Left ventricle myocardium superior (tissue), 1 donor: ENCODE data around the gene PRDM1. TPM values are rescaled to one million over a fixed set of nuclear protein-coding genes. Genes with fewer than 3 reads are reported as not detected.

Experiments used
- ATAC-seq: fragments of 200-7000 bp; cut with Tn5 transposase; one replicate; pipeline ENCODE4 v1.9.1; 2020; ENCODE audit warnings: mild to moderate bottlenecking, moderate library complexity
- DNase-seq: peaks from one replicate; pipeline ENCODE4 v3.0.0-alpha.2; 2020
- intact Hi-C: fragments of 100-400 bp; cut with micrococcal nuclease; formaldehyde crosslinking; loops from one replicate; pipeline ENCODE4 v1.11.0; 2022
- total RNA-seq: library from RNA; stranded (reverse); fragmentation: NEBNext Ultra II Directional; extraction: Animal tissue kit (Norgen Biotek cat#: 25700); gene quantifications from one replicate; pipeline ENCODE4 v1.2.1, GENCODE V29; 2021
- donor health status: DM: no; HTN: yes; CAD: no; lungs with severe emphysema.

PRDM1 gene
- total RNA-seq, 1 donor from 2014 or later = 1.7 TPM

DNA sequence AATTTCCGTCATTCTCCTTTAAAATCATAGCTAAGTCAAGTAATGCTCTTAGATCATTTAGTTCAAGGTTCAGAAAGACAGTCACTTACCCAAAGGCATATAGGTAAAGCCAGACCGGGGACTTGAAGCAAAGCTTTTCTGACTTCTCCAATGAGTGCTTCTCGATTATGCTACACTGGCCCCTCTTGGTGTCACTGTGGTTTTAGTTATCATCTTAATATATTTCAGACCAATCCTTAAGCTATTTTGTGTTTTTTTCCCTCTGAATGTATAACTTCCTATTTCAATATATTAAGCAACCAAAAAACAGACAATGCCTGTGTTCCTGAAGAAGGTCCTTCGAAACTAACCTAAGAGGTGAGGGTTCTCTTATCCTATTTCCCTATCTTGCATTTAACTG lies 3.9 kb downstream of the PRDM1 start:
- no peak for DNase-seq
- ATAC-seq = no peak
- intact Hi-C loops = no loop called here

DNA sequence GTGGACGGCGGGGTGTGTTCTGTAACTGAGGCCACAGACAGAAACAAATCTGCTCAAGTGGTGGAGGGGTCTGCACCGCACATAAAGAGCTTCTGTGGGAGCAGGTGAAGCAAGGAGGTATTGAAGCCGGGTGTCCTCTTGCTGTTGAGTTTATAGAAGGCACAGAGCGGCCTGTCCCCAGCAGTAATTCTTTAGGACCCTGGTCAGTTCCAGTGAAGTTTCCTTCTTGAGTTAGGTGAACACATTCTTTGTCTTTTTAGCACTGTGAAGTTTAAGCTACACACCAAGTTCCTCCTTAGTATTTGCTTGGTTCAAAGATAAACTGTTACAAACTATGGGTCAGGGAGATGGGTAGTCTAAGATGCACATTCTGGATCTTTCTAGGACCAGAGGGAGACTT lies 6.1 kb downstream of the PRDM1 start:
- no peak for ATAC-seq
- intact Hi-C loops = no loop called here

GRCh38 chr6:106094261-106094963 lies 8.3 kb downstream of the PRDM1 start:
- no peak for DNase-seq
- intact Hi-C loops = no loop called here
- no peak for ATAC-seq

More for the DNA sequence above, 6.1 kb downstream of the PRDM1 start:
- no peak for DNase-seq

GRCh38 chr6:106094964-106095335 lies 8.8 kb downstream of the PRDM1 start:
- DNase-seq (no peak), ATAC-seq (no peak)
- intact Hi-C loops = no loop called here

- ATAC-seq (peak; percentile 61), DNase-seq (no peak)
- intact Hi-C loops = no loop called here
Measured at GRCh38 chr6:106097411-106098231, 11.5 kb downstream of the PRDM1 start.

DNA sequence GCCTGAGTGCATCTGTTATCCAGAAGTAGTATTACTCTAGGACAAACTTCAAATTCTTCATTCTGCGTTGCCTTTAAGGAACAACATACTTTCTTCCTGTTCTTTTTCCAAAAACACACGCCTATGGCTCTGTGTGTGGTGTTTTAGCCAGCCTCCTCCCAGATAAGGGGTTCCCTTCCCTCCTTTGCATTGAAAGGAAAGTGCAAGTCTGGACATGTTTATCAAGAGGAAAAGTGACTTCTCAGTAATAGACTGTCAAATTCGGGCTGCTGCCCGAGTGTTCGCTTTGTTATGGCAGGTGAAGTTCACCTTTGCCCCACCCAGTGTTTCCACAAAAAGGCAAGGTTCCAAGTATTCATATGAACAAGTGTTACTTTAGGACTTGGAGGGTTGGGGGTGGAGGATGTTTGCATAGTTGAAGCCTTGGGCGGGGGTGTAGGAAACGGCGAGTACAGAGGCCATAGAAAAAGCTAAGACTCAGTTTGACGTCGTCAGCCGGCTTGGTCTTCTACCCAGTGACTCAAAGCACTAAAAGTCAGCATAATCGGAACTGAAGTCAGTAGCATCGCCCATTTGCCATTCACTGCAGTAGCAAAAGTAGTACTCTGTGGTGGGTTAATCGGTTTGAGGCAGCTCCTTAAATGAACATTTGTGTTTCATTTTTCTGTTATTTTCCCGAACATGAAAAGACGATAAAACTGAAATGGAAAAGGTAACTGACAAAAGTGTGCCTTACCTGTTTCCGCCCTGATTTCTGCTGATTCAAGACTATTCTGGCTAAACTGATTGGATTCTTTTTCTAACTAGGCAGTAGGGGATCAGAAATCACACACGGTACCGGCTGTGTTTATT lies 12.5 kb downstream of the PRDM1 start:
- intact Hi-C loops = no loop called here
- DNase-seq (no peak), ATAC-seq (peak; percentile 69)

DNA sequence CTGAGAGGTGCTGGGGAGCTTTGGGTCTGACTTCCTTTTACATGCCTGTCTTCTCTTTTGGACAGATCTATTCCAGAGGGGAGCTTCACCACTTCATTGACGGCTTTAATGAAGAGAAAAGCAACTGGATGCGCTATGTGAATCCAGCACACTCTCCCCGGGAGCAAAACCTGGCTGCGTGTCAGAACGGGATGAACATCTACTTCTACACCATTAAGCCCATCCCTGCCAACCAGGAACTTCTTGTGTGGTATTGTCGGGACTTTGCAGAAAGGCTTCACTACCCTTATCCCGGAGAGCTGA lies 13.1 kb downstream of the PRDM1 start:
- no peak for DNase-seq
- no peak for ATAC-seq
- intact Hi-C loops = no loop called here

- ATAC-seq = no peak
- DNase-seq = no peak
Measured at GRCh38 chr6:106100755-106101154, 14.6 kb downstream of the PRDM1 start.

DNA sequence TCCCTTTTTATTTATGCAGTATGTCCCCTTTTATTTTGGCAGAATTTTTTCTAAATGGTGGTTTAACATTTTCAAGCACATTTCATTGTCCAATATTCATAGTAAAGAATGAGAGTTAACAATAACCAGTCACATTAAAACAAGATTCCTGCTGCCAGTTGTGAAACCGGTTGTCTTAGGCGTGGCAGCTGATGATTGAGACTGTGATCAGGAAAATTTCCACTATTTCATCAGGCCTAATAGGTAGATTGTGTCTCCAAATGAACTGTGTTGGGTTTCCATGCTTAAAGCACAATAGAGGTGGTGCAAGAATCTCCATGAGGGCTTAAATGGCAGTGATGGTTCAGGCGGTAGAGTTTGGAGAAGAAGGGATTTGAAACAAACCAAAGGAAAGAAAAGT lies 15.3 kb downstream of the PRDM1 start:
- no peak for DNase-seq
- ATAC-seq = no peak
- intact Hi-C loops = no loop called here

More at GRCh38 chr6:106100755-106101154, 14.6 kb downstream of the PRDM1 start:
- intact Hi-C loops = no loop called here

DNA sequence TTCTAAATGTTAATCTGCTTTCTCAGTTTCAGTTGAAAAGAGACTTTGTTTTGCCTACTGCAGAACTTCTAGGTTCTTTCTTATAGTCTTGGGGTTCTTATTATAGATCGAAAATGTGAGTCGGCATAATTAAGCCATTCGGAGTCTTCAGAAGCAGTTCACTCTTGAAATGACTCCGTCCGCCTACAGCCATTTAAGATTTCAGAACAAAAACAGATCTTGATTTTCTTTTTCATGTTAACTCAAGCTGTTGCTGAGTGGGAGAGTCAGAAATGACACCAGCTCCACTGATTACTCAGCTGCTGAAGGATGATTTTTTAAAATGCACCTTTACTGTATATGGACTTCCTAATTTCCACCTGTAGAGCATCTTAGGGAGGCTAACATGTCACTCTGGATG lies 15.9 kb downstream of the PRDM1 start:
- ATAC-seq = no peak
- DNase-seq = no peak
- intact Hi-C loops = no loop called here

- ATAC-seq (no peak), DNase-seq (no peak)
- intact Hi-C loops = no loop called here
Measured at GRCh38 chr6:106102967-106103727, 17.0 kb downstream of the PRDM1 start.

DNA sequence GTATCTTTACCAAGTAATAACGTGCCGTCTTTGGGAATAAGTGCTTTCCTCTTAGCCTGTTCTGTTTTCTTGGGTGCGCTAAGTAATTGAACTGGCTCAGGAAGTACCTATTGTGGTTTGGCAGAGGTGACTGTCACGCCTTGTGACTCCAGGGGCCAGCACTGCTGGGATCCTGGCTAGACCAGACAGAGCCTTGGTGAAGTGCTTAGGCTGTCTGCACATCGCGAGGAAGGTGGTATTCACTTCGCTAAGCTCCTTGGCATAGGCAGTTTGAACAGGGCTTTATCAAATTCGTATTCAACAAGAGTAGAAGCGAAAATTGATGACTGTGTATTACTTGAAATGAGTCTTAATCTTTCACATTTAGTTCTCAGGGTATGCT lies 17.6 kb downstream of the PRDM1 start:
- intact Hi-C loops = no loop called here
- ATAC-seq (peak; percentile 40), DNase-seq (no peak)

DNA sequence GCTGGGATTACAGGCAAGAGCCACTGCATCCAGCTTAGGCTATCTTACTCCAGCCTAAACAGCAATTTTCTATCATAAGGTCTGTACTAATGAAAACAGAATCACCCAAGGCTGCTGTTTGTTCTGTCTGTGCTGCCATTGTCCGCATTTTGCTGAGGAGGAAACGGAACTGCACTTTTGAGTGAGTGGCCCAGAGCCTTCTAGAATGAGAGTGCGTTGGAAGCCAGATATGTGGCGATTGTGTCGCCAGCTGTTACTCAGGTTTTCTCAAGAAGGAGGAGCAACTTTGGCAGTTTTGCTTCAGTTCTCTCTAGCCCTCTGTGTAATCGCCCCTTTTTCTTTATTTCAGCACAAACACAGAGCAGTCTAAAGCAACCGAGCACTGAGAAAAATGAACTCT lies 18.3 kb downstream of the PRDM1 start:
- intact Hi-C loops = no loop called here
- DNase-seq (no peak), ATAC-seq (no peak)

GRCh38 chr6:106104941-106105340 lies 18.8 kb downstream of the PRDM1 start:
- ATAC-seq (no peak), DNase-seq (no peak)
- intact Hi-C loops = no loop called here

DNA sequence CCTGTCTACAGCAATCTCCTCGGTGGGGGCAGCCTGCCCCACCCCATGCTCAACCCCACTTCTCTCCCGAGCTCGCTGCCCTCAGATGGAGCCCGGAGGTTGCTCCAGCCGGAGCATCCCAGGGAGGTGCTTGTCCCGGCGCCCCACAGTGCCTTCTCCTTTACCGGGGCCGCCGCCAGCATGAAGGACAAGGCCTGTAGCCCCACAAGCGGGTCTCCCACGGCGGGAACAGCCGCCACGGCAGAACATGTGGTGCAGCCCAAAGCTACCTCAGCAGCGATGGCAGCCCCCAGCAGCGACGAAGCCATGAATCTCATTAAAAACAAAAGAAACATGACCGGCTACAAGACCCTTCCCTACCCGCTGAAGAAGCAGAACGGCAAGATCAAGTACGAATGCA lies 19.4 kb downstream of the PRDM1 start:
- intact Hi-C loops = no loop called here
- no peak for DNase-seq
- no peak for ATAC-seq

GRCh38 chr6:106106276-106107042 lies 20.3 kb downstream of the PRDM1 start:
- no peak for ATAC-seq
- DNase-seq = no peak
- intact Hi-C loops = no loop called here

- intact Hi-C loops = no loop called here
- ATAC-seq (no peak), DNase-seq (no peak)
Measured at GRCh38 chr6:106107043-106107613, 21.0 kb downstream of the PRDM1 start.

GRCh38 chr6:106108129-106108528 lies 22.0 kb downstream of the PRDM1 start:
- ATAC-seq (no peak), DNase-seq (no peak)
- intact Hi-C loops = no loop called here
